Liver (tissue), 9 donors: ENCODE data around the gene SLC44A1. TPM values are rescaled to one million over a fixed set of nuclear protein-coding genes. Genes with fewer than 3 reads are reported as not detected.

Source experiments
- DNase-seq: peaks from one replicate; pipeline ENCODE4 v3.0.0-alpha.2; 2017; ENCODE audit warnings: low spot score
- H3K27ac ChIP-seq, 2 donors: one replicate each; pipeline ENCODE4 v1.7.0; 2013; ENCODE audit warnings: inconsistent platforms in 2 of 2, low read length in 2 of 2, control low read depth in 1 of 2, low read depth in 1 of 2, mild to moderate bottlenecking in 1 of 2
- H3K27me3 ChIP-seq, 4 donors: one replicate each; pipeline versions ENCODE4 v1.6.1 to v1.7.0; 2013; ENCODE audit warnings: low read length in 3 of 4, inconsistent platforms in 1 of 4, mild to moderate bottlenecking in 1 of 4, moderate library complexity in 1 of 4; ENCODE audit not compliant: control insufficient read depth in 4 of 4, insufficient read depth in 4 of 4
- H3K36me3 ChIP-seq, 4 donors: one replicate each; pipeline versions ENCODE4 v1.6.1 to v1.7.0; 2013; ENCODE audit warnings: low read length in 3 of 4, mild to moderate bottlenecking in 3 of 4, low read depth in 1 of 4, moderate library complexity in 1 of 4; ENCODE audit not compliant: control insufficient read depth in 4 of 4, insufficient read depth in 3 of 4
- H3K4me1 ChIP-seq, 4 donors: one replicate each; pipeline versions ENCODE4 v1.6.1 to v1.7.0; 2013; ENCODE audit warnings: low read length in 3 of 4, mild to moderate bottlenecking in 3 of 4, moderate library complexity in 1 of 4; ENCODE audit not compliant: control insufficient read depth in 4 of 4, insufficient read depth in 4 of 4
- H3K4me3 ChIP-seq, 3 donors: one replicate each; pipeline versions ENCODE4 v1.6.1 to v1.7.0; 2013; ENCODE audit warnings: low read length in 3 of 3, control low read depth in 1 of 3, low read depth in 1 of 3, mild to moderate bottlenecking in 1 of 3
- H3K9ac ChIP-seq, 2 donors: one replicate each; pipeline ENCODE4 v1.7.0; 2013; ENCODE audit warnings: low read length in 2 of 2, mild to moderate bottlenecking in 2 of 2, moderate library complexity in 2 of 2, control low read depth in 1 of 2, low read depth in 1 of 2
- H3K9me3 ChIP-seq, 4 donors: one replicate each; pipeline versions ENCODE4 v1.6.1 to v1.7.0; 2013; ENCODE audit warnings: low read length in 3 of 4; ENCODE audit not compliant: control insufficient read depth in 4 of 4
- EGR1 ChIP-seq, 2 donors: IDR thresholded peaks; 2 replicates each; pipeline ENCODE4 v1.6.1; 2016 to 2018; ENCODE audit warnings: antibody characterized with exemption in 2 of 2, low read depth in 2 of 2
- FOXA1 ChIP-seq: IDR thresholded peaks from 2 replicates; pipeline ENCODE4 v1.6.1; 2016; ENCODE audit warnings: antibody characterized with exemption
- FOXA2 ChIP-seq: IDR thresholded peaks from 2 replicates; pipeline ENCODE4 v1.6.1; 2016; ENCODE audit warnings: antibody characterized with exemption
- GABPA ChIP-seq, 2 donors: IDR thresholded peaks in 1 of 2; conservative IDR thresholded peaks in 1 of 2; 2 replicates each; pipeline ENCODE4 v1.6.1; 2016; ENCODE audit warnings: antibody characterized with exemption in 2 of 2, mild to moderate bottlenecking in 1 of 2, moderate library complexity in 1 of 2
- HNF4A ChIP-seq, 2 donors: conservative IDR thresholded peaks; 2 replicates each; pipeline ENCODE4 v1.6.1; 2016; ENCODE audit warnings: antibody characterized with exemption in 2 of 2, mild to moderate bottlenecking in 2 of 2
- HNF4G ChIP-seq: IDR thresholded peaks from 2 replicates; pipeline ENCODE4 v1.6.1; 2016; ENCODE audit warnings: antibody characterized with exemption
- JUND ChIP-seq, 2 donors: IDR thresholded peaks; 2 replicates each; pipeline ENCODE4 v1.6.1; 2016; ENCODE audit warnings: antibody characterized with exemption in 2 of 2
- NR2F2 ChIP-seq: IDR thresholded peaks from 2 replicates; pipeline ENCODE4 v1.6.1; 2016; ENCODE audit warnings: antibody characterized with exemption
- RAD21 ChIP-seq, 2 donors: IDR thresholded peaks; 2 replicates each; pipeline ENCODE4 v1.6.1; 2016; ENCODE audit warnings: antibody characterized with exemption in 2 of 2, mild to moderate bottlenecking in 2 of 2
- RXRA ChIP-seq, 2 donors: IDR thresholded peaks; 2 replicates each; pipeline ENCODE4 v1.6.1; 2017 to 2018; ENCODE audit warnings: antibody characterized with exemption in 2 of 2, mild to moderate bottlenecking in 1 of 2
- SP1 ChIP-seq: IDR thresholded peaks from 2 replicates; pipeline ENCODE4 v1.6.1; 2018; ENCODE audit warnings: antibody characterized with exemption, mild to moderate bottlenecking
- TAF1 ChIP-seq: conservative IDR thresholded peaks from 2 replicates; pipeline ENCODE4 v1.6.1; 2016; ENCODE audit warnings: antibody characterized with exemption, mild to moderate bottlenecking
- YY1 ChIP-seq: IDR thresholded peaks from 2 replicates; pipeline ENCODE4 v1.6.1; 2016; ENCODE audit warnings: antibody characterized with exemption, mild to moderate bottlenecking
- polyA plus RNA-seq, 2 donors: library from polyadenylated mRNA; stranded (reverse) in 1 of 2; unstranded in 1 of 2; fragments of 200-250 nt in 1 of 2; fragments of >200 nt in 1 of 2; fragmentation: Nextera tagmentation in 1 of 2; extraction: Ambion mirVana in 1 of 2; gene quantifications; one replicate each; pipeline versions ENCODE4 v1.2.1 to v1.2.3, GENCODE V29; 2013 to 2015
- total RNA-seq, 2 donors: library from RNA; depleted of rRNA; stranded (reverse); fragments of >200 nt; gene quantifications; one replicate each; pipeline ENCODE4 v1.2.3, GENCODE V29; 2014
- TF ChIP-seq, protein P1 (sequence below): IDR thresholded peaks from 2 replicates; pipeline ENCODE4 v1.6.1; 2016; ENCODE audit warnings: antibody characterized with exemption
- TF ChIP-seq, protein P2 (sequence below): fragments of 150-350 bp; IDR thresholded peaks from 2 replicates; pipeline ENCODE4 v1.5.1; 2017; ENCODE audit warnings: improper control_type of control experiment, low read depth, low read length; ENCODE audit not compliant: missing input control
- TF ChIP-seq, protein P3 (sequence below): IDR thresholded peaks from 2 replicates; pipeline ENCODE4 v1.6.1; 2016; ENCODE audit warnings: antibody characterized with exemption
- TF ChIP-seq, protein P4 (sequence below): IDR thresholded peaks from 2 replicates; pipeline ENCODE4 v1.6.1; 2016; ENCODE audit warnings: antibody characterized with exemption
- TF ChIP-seq, protein P5 (sequence below): IDR thresholded peaks from 2 replicates; pipeline ENCODE4 v1.6.1; 2016; ENCODE audit warnings: antibody characterized with exemption, mild to moderate bottlenecking
- donor health status: healthy.
- donor health status: healthy.
- donor health status: healthy.
- donor health status: healthy.
- donor health status: healthy.

Gene SLC44A1
- total and polyA plus RNA-seq, 4 donors, result 18.1 to 73.1 (median 53.1) TPM

DNA sequence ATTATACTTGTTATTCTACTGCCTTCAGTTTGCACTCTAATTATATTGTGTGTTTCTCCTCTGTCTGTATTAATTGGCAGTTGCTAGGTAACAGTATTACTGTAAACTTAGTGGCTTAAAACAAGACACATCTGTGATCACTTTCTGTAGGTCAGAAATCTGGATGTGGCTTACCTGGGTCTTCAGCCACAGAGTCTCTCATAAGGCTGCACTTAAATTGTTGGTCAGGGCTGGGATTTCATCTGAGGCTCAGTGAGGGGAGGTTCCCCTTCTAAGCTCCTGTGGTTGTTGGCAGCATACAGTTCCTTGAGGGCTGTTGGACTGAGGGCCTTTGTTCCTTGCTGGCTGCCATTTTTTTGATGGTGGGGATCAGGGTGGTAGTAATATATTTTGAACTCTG lies 68.8 kb downstream of the SLC44A1 start:
- TF ChIP-seq, protein P1, sequence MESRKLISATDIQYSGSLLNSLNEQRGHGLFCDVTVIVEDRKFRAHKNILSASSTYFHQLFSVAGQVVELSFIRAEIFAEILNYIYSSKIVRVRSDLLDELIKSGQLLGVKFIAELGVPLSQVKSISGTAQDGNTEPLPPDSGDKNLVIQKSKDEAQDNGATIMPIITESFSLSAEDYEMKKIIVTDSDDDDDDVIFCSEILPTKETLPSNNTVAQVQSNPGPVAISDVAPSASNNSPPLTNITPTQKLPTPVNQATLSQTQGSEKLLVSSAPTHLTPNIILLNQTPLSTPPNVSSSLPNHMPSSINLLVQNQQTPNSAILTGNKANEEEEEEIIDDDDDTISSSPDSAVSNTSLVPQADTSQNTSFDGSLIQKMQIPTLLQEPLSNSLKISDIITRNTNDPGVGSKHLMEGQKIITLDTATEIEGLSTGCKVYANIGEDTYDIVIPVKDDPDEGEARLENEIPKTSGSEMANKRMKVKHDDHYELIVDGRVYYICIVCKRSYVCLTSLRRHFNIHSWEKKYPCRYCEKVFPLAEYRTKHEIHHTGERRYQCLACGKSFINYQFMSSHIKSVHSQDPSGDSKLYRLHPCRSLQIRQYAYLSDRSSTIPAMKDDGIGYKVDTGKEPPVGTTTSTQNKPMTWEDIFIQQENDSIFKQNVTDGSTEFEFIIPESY, result no peak
- no peak for TF ChIP-seq HNF4A (conservative IDR thresholded peaks at IDR 0.05)
- TF ChIP-seq, protein P2, sequence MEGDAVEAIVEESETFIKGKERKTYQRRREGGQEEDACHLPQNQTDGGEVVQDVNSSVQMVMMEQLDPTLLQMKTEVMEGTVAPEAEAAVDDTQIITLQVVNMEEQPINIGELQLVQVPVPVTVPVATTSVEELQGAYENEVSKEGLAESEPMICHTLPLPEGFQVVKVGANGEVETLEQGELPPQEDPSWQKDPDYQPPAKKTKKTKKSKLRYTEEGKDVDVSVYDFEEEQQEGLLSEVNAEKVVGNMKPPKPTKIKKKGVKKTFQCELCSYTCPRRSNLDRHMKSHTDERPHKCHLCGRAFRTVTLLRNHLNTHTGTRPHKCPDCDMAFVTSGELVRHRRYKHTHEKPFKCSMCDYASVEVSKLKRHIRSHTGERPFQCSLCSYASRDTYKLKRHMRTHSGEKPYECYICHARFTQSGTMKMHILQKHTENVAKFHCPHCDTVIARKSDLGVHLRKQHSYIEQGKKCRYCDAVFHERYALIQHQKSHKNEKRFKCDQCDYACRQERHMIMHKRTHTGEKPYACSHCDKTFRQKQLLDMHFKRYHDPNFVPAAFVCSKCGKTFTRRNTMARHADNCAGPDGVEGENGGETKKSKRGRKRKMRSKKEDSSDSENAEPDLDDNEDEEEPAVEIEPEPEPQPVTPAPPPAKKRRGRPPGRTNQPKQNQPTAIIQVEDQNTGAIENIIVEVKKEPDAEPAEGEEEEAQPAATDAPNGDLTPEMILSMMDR, result no peak
- no peak for TF ChIP-seq JUND (IDR thresholded peaks at IDR 0.05)
- no peak for TF ChIP-seq RAD21 (IDR thresholded peaks at IDR 0.05)
- no peak for TF ChIP-seq TAF1
- TF ChIP-seq, protein P3, sequence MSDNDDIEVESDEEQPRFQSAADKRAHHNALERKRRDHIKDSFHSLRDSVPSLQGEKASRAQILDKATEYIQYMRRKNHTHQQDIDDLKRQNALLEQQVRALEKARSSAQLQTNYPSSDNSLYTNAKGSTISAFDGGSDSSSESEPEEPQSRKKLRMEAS, result no peak
- TF ChIP-seq NR2F2, result no peak
- TF ChIP-seq, protein P4, sequence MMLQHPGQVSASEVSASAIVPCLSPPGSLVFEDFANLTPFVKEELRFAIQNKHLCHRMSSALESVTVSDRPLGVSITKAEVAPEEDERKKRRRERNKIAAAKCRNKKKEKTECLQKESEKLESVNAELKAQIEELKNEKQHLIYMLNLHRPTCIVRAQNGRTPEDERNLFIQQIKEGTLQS, result no peak
- TF ChIP-seq YY1, result no peak
- TF ChIP-seq RXRA (IDR thresholded peaks at IDR 0.05), result no peak
- no peak for TF ChIP-seq FOXA2
- TF ChIP-seq EGR1 (IDR thresholded peaks at IDR 0.05; ENCODE audit: low read depth in 2 of 2), result no peak
- no peak for TF ChIP-seq HNF4G
- TF ChIP-seq FOXA1, result no peak
- TF ChIP-seq GABPA (IDR thresholded peaks at IDR 0.05 in 1 of 2, conservative IDR thresholded peaks at IDR 0.05 in 1 of 2), result no peak
- TF ChIP-seq, protein P5, sequence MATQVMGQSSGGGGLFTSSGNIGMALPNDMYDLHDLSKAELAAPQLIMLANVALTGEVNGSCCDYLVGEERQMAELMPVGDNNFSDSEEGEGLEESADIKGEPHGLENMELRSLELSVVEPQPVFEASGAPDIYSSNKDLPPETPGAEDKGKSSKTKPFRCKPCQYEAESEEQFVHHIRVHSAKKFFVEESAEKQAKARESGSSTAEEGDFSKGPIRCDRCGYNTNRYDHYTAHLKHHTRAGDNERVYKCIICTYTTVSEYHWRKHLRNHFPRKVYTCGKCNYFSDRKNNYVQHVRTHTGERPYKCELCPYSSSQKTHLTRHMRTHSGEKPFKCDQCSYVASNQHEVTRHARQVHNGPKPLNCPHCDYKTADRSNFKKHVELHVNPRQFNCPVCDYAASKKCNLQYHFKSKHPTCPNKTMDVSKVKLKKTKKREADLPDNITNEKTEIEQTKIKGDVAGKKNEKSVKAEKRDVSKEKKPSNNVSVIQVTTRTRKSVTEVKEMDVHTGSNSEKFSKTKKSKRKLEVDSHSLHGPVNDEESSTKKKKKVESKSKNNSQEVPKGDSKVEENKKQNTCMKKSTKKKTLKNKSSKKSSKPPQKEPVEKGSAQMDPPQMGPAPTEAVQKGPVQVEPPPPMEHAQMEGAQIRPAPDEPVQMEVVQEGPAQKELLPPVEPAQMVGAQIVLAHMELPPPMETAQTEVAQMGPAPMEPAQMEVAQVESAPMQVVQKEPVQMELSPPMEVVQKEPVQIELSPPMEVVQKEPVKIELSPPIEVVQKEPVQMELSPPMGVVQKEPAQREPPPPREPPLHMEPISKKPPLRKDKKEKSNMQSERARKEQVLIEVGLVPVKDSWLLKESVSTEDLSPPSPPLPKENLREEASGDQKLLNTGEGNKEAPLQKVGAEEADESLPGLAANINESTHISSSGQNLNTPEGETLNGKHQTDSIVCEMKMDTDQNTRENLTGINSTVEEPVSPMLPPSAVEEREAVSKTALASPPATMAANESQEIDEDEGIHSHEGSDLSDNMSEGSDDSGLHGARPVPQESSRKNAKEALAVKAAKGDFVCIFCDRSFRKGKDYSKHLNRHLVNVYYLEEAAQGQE, result no peak
- no peak for TF ChIP-seq SP1
- H3K4me1 ChIP-seq, result peaks cover 0 to 3% (median 0%) of the 10 kb centered on the region in 4 donors
- no peaks in the 10 kb centered on the region for H3K27me3 ChIP-seq
- H3K4me3 ChIP-seq, result no peak overlapping the region
- no peak overlapping the region for H3K9ac ChIP-seq
- H3K27ac ChIP-seq, result no peak overlapping the region
- no peak for DNase-seq
- peaks cover 0 to 8% (median 1%) of the 10 kb centered on the region in 4 donors for H3K36me3 ChIP-seq
- no peaks in the 10 kb centered on the region for H3K9me3 ChIP-seq
